H1 (cell line): ENCODE data around the gene CAMTA1. TPM values are rescaled to one million over a fixed set of nuclear protein-coding genes. Genes with fewer than 3 reads are reported as not detected.

Source experiments
- CTCF ChIA-PET: fragments of 300-600 bp; sonication (Branson Sonifier 250); formaldehyde crosslinking; loops from one replicate; lab custom pipeline; 2021; ENCODE audit not compliant: partially characterized antibody; lab: Charles Lee
- POLR2A ChIA-PET: fragments of 300-600 bp; sonication (Branson Sonifier 250); formaldehyde crosslinking; loops from one replicate; lab custom pipeline; 2021; ENCODE audit warnings: inconsistent platforms; ENCODE audit not compliant: partially characterized antibody; lab: Charles Lee
- DNase-seq, 2 experiments: peaks; one replicate each; pipeline versions ENCODE4 v3.0.0 to v3.0.0-alpha.2; 2010 to 2022; ENCODE audit warnings: low spot score in 2 of 2, low read depth in 1 of 2, mixed read lengths in 1 of 2
- FAIRE-seq: peaks from 2 replicates; lab custom pipeline; 2011; peaks lifted over from hg19 to GRCh38; lab: Jason Lieb, UNC
- H2AFZ ChIP-seq: 2 replicates; pipeline ENCODE4 v1.8.1; 2012; ENCODE audit warnings: low read length, inconsistent platforms
- H2AK5ac ChIP-seq: 2 replicates; pipeline ENCODE4 v1.6.1; 2013; ENCODE audit warnings: low read depth, low read length
- H2BK120ac ChIP-seq: replicated peaks from 2 replicates; pipeline ENCODE3; 2013; ENCODE audit warnings: low read depth, low read length, inconsistent platforms
- H2BK12ac ChIP-seq: 2 replicates; pipeline ENCODE4 v1.6.1; 2013; ENCODE audit warnings: low read depth, low read length
- H2BK15ac ChIP-seq: 2 replicates; pipeline ENCODE4 v1.6.1; 2013; ENCODE audit warnings: low read length
- H2BK20ac ChIP-seq: 2 replicates; pipeline ENCODE4 v1.6.1; 2013; ENCODE audit warnings: low read length
- H2BK5ac ChIP-seq: 2 replicates; pipeline ENCODE4 v1.6.1; 2013; ENCODE audit warnings: low read depth, low read length
- H3K14ac ChIP-seq: 2 replicates; pipeline ENCODE4 v1.6.1; 2013; ENCODE audit warnings: inconsistent platforms; ENCODE audit not compliant: insufficient read length
- H3K18ac ChIP-seq: 2 replicates; pipeline ENCODE4 v1.6.1; 2013; ENCODE audit warnings: low read length; ENCODE audit errors: extremely low read depth
- H3K23ac ChIP-seq: 2 replicates; pipeline ENCODE4 v1.6.1; 2013; ENCODE audit warnings: inconsistent platforms; ENCODE audit not compliant: insufficient read length
- H3K23me2 ChIP-seq: 2 replicates; pipeline ENCODE4 v1.6.1; 2013; ENCODE audit warnings: low read depth, low read length
- H3K27ac ChIP-seq: 2 replicates; pipeline ENCODE4 v1.6.1; 2011; ENCODE audit warnings: low read depth, low read length, inconsistent platforms
- H3K27me3 ChIP-seq, 4 experiments: replicated peaks in 1 of 4; 1 replicate in 1 of 4; 2 replicates in 3 of 4; pipeline versions ENCODE4 v1.6.1 to v1.8.1; 2011 to 2013; ENCODE audit warnings: low read length in 3 of 4, mild to moderate bottlenecking in 3 of 4, inconsistent platforms in 2 of 4, mixed read lengths in 2 of 4, moderate library complexity in 1 of 4; ENCODE audit not compliant: control insufficient read depth in 3 of 4, insufficient read depth in 3 of 4; ENCODE audit errors: extremely low read depth in 1 of 4
- H3K36me3 ChIP-seq, 4 experiments: 2 replicates each; pipeline versions ENCODE4 v1.6.1 to v1.8.1; 2011 to 2013; ENCODE audit warnings: mild to moderate bottlenecking in 4 of 4, low read length in 3 of 4, moderate library complexity in 2 of 4, control low read depth in 1 of 4, inconsistent platforms in 1 of 4; ENCODE audit not compliant: insufficient read depth in 4 of 4, control insufficient read depth in 2 of 4
- H3K4ac ChIP-seq: replicated peaks from 2 replicates; pipeline ENCODE3; 2013; ENCODE audit warnings: low read length, low read depth, mixed read lengths, inconsistent platforms; ENCODE audit not compliant: insufficient read length
- H3K4me1 ChIP-seq, 4 experiments: replicated peaks in 1 of 4; 1 replicate in 1 of 4; 2 replicates in 3 of 4; pipeline versions ENCODE4 v1.6.1 to v1.8.1; 2011 to 2013; ENCODE audit warnings: low read length in 3 of 4, inconsistent platforms in 2 of 4, mixed read lengths in 1 of 4; ENCODE audit not compliant: insufficient read depth in 4 of 4, control insufficient read depth in 3 of 4
- H3K4me2 ChIP-seq, 2 experiments: 2 replicates each; pipeline versions ENCODE4 v1.6.1 to v1.8.1; 2011 to 2013; ENCODE audit warnings: low read depth in 2 of 2, low read length in 2 of 2, control low read depth in 1 of 2, inconsistent platforms in 1 of 2, mild to moderate bottlenecking in 1 of 2; ENCODE audit not compliant: insufficient read depth in 1 of 2
- H3K4me3 ChIP-seq, 4 experiments: fragments of 200-600, 300-600 bp in 1 of 4; sonication (generic), shearing (Covaris generic), sonication (Bioruptor Twin) in 1 of 4; 2 replicates each; pipeline versions ENCODE4 v1.5.1 to v1.8.1; 2011 to 2016; ENCODE audit warnings: low read length in 4 of 4, low read depth in 3 of 4, control low read depth in 2 of 4, inconsistent platforms in 2 of 4, mild to moderate bottlenecking in 2 of 4, mixed read lengths in 1 of 4, moderate library complexity in 1 of 4; ENCODE audit not compliant: insufficient read depth in 2 of 4; ENCODE audit errors: extremely low read depth in 1 of 4
- H3K56ac ChIP-seq: replicated peaks from 2 replicates; pipeline ENCODE3; 2013; ENCODE audit warnings: low read depth, mild to moderate bottlenecking, mixed read lengths, low read length, inconsistent platforms; ENCODE audit not compliant: insufficient read length
- H3K79me1 ChIP-seq: 2 replicates; pipeline ENCODE4 v1.6.1; 2013; ENCODE audit warnings: low read depth, low read length, control low read depth
- H3K79me2 ChIP-seq, 2 experiments: 2 replicates each; pipeline versions ENCODE4 v1.6.1 to v1.8.1; 2012 to 2013; ENCODE audit warnings: low read length in 2 of 2, mild to moderate bottlenecking in 2 of 2, inconsistent platforms in 1 of 2; ENCODE audit not compliant: insufficient read depth in 2 of 2, control insufficient read depth in 1 of 2
- H3K9ac ChIP-seq, 4 experiments: replicated peaks in 1 of 4; 1 replicate in 1 of 4; 2 replicates in 3 of 4; pipeline versions ENCODE4 v1.6.1 to v1.8.1; 2011 to 2013; ENCODE audit warnings: low read depth in 3 of 4, low read length in 3 of 4, control low read depth in 2 of 4, mild to moderate bottlenecking in 2 of 4, moderate library complexity in 2 of 4, inconsistent platforms in 1 of 4; ENCODE audit errors: extremely low read depth in 1 of 4
- H3K9me3 ChIP-seq, 2 experiments: 2 replicates each; pipeline versions ENCODE4 v1.6.1 to v1.8.1; 2012 to 2013; ENCODE audit warnings: mild to moderate bottlenecking in 2 of 2, moderate library complexity in 2 of 2, control low read depth in 1 of 2, inconsistent platforms in 1 of 2, low read depth in 1 of 2, low read length in 1 of 2, mixed read lengths in 1 of 2; ENCODE audit not compliant: insufficient read depth in 2 of 2
- H4K20me1 ChIP-seq, 2 experiments: replicated peaks in 1 of 2; 2 replicates each; pipeline versions ENCODE3 to v1.8.1; 2011 to 2013; ENCODE audit warnings: inconsistent platforms in 2 of 2, low read length in 2 of 2, mild to moderate bottlenecking in 1 of 2; ENCODE audit not compliant: insufficient read depth in 2 of 2, control insufficient read depth in 1 of 2
- H4K5ac ChIP-seq: 2 replicates; pipeline ENCODE4 v1.6.1; 2013; ENCODE audit warnings: low read length, low read depth, mixed read lengths, inconsistent platforms; ENCODE audit not compliant: insufficient read length
- H4K8ac ChIP-seq: 2 replicates; pipeline ENCODE4 v1.8.0; 2013; ENCODE audit warnings: mild to moderate bottlenecking, moderate library complexity, low read length, inconsistent platforms; ENCODE audit not compliant: insufficient read depth; ENCODE audit errors: extremely low read depth
- H4K91ac ChIP-seq: replicated peaks from 2 replicates; pipeline ENCODE3; 2013; ENCODE audit warnings: low read length, mixed read lengths, inconsistent platforms; ENCODE audit not compliant: insufficient read length
- GTF2F1 ChIP-seq: IDR thresholded peaks from 2 replicates; pipeline ENCODE4 v1.6.1; 2012; ENCODE audit warnings: low read depth, low read length, improper control_type of control experiment, borderline replicate concordance
- YY1 ChIP-seq: IDR thresholded peaks from 2 replicates; pipeline ENCODE4 v1.6.1; 2011; ENCODE audit warnings: low read depth, mild to moderate bottlenecking, low read length
- WGBS, 2 experiments: shearing (Covaris generic) in 1 of 2; methylation state at CpG; one replicate each; pipeline versions ENCODE4 v1.1.6 to v1.1.7; 2013 to 2015; ENCODE audit warnings: low lambda C conversion rate in 2 of 2, mixed read lengths in 2 of 2, inconsistent platforms in 1 of 2, low coverage in 1 of 2, missing lambda C conversion rate in 1 of 2; ENCODE audit not compliant: insufficient replicate concordance in 2 of 2, insufficient coverage in 1 of 2, insufficient read length in 1 of 2; ENCODE audit errors: extremely low coverage in 1 of 2, missing lambda C conversion rate in 1 of 2; 5-methylcytosine and 5-hydroxymethylcytosine counted together
- polyA plus RNA-seq, 7 experiments: library from polyadenylated mRNA; depleted of rRNA in 3 of 7; stranded (reverse) in 5 of 7; unstranded in 2 of 7; fragments of >200 nt in 5 of 7; fragments of 200-250 nt in 2 of 7; gene quantifications; 1 replicate in 5 of 7; 2 replicates in 1 of 7; 4 replicates in 1 of 7; pipeline versions ENCODE4 v1.2.1 to v1.2.3, GENCODE V29; 2011 to 2013; ENCODE audit warnings: missing spikeins in 2 of 7, mixed read lengths in 2 of 7
- total RNA-seq: library from RNA; stranded (reverse); fragmentation: NEBNext Ultra II Directional; extraction: Animal tissue kit (Norgen Biotek cat#: 25700); gene quantifications from 2 replicates; pipeline ENCODE4 v1.2.1, GENCODE V29; 2021
- TF ChIP-seq, protein P1 (sequence below): IDR thresholded peaks from 2 replicates; pipeline ENCODE4 v1.6.1; 2011; ENCODE audit warnings: low read length, improper control_type of control experiment

Gene CAMTA1
- total and polyA plus RNA-seq, 2 of the 8 experiments (the other 6 are each of a cell fraction or from before 2014, with no cell fraction given): 65.0 to 119 TPM

DNA sequence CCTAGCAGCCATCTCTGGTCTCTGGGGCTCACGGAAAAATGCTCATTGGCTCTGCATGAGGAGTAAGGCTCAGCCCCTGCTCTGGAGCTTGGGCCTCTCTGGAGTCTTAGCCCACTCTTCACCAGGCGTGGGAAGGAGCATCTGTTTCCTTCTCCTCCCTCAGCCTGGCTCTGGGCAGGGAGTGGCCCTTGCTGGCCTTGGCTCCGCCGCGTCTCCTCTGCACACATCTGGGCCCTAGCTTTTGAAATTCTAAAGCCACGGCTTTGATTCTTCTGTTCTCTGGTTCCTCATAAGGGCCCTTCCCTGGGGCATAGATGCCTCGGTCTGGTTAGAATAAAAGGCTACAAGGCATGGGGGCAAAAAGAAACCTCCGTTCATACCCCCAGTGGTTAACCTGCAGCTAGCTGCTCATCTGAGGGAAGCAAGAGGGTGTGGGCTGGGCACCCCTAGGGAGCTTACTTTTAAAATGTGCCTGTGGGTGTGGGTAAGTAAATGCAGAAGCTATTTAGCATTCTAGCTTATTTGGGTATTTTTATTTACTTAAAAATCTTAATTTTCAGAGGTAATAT is 145.6 kb downstream of the CAMTA1 start:
- Histone ChIP-seq H3K18ac (no peak overlapping the region; the same call in 1 of the 2 replicates), H3K9me3 (no peaks in the 10 kb centered on the region), H2BK15ac (no peak overlapping the region), H2BK120ac (no peak overlapping the region), H4K20me1 (no peaks in the 10 kb centered on the region), H3K79me1 (no peaks in the 10 kb centered on the region), H3K9ac (no peak overlapping the region), H2AFZ (no peak overlapping the region), H3K23me2 (no peaks in the 10 kb centered on the region), H2AK5ac (no peak overlapping the region), H3K27ac (no peak overlapping the region), H4K8ac (no peak overlapping the region), H3K23ac (no peak overlapping the region), H2BK20ac (no peak overlapping the region), H3K79me2 (no peaks in the 10 kb centered on the region), H3K27me3 (no peaks in the 10 kb centered on the region), H3K14ac (no peak overlapping the region), H2BK5ac (no peak overlapping the region), H3K56ac (no peak overlapping the region), H3K36me3 (no peaks in the 10 kb centered on the region), H4K5ac (no peak overlapping the region), H3K4ac (no peak overlapping the region), H3K4me3 (no peak overlapping the region), H4K91ac (no peak overlapping the region), H2BK12ac (no peak overlapping the region), H3K4me2 (no peak overlapping the region), H3K4me1 (peaks cover 0 to 3% (median 0%) of the 10 kb centered on the region in 4 experiments; a peak in 1 of 7 replicates)
- WGBS, 2 experiments: 88% methylated on average over 8 of the region's 8 CpGs; no CpG with 5 or more reads in 1 of the 2 experiments
- ChIA-PET CTCF (interaction anchor here (0.9 to 2.2 kb wide), 5 partner anchors 11 to 277 kb away, joined by 3 to 7 read pairs (median 4); no protein-coding TSS in a partner anchor), POLR2A (interaction anchor here (1.1 kb wide), 1 partner anchor 9 kb away, joined by 3 read pairs; no protein-coding TSS in a partner anchor)
- no peak for DNase-seq
- TF ChIP-seq, protein P1, sequence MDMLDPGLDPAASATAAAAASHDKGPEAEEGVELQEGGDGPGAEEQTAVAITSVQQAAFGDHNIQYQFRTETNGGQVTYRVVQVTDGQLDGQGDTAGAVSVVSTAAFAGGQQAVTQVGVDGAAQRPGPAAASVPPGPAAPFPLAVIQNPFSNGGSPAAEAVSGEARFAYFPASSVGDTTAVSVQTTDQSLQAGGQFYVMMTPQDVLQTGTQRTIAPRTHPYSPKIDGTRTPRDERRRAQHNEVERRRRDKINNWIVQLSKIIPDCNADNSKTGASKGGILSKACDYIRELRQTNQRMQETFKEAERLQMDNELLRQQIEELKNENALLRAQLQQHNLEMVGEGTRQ: no peak
- no peak for TF ChIP-seq GTF2F1
- no peak for TF ChIP-seq YY1
- no peak for FAIRE-seq
